ENCODE measurements around the gene TMEM52B. TPM values are rescaled to one million over a fixed set of nuclear protein-coding genes. Genes with fewer than 3 reads are reported as not detected.
A peak's percentile ranks its signal among the peaks of the same experiment; 100 is the strongest.

TMEM52B gene
- total and polyA plus RNA-seq, 2 donors from 2014 or later: 25.7 to 292 TPM

- Histone ChIP-seq H3K9ac (ENCODE audit: low read length in 3 of 3) (no peak overlapping the region), H3K9me3 (ENCODE audit: control insufficient read depth in 2 of 3, insufficient read depth in 1 of 3, low read length in 3 of 3) (no peaks in the 10 kb centered on the region), H3K27me3 (ENCODE audit: control insufficient read depth, insufficient read depth, low read length) (no peaks in the 10 kb centered on the region), H3K36me3 (ENCODE audit: control insufficient read depth in 2 of 3, insufficient read depth in 3 of 3, low read length in 3 of 3) (no peaks in the 10 kb centered on the region), H3K4me3 (ENCODE audit: low read length in 3 of 3) (no peak overlapping the region), H3K27ac (ENCODE audit: low read depth in 2 of 2, low read length in 2 of 2) (no peak overlapping the region), H3K4me1 (ENCODE audit: control insufficient read depth in 2 of 3, insufficient read depth in 2 of 3, low read depth in 1 of 3, low read length in 3 of 3) (peaks cover 0 to 6% (median 2%) of the 10 kb centered on the region in 3 donors)
- intact Hi-C loops (cut with DNase I): no loop called here
- FAIRE-seq (no peak), DNase-seq (no peak)
- TF ChIP-seq, protein P1, sequence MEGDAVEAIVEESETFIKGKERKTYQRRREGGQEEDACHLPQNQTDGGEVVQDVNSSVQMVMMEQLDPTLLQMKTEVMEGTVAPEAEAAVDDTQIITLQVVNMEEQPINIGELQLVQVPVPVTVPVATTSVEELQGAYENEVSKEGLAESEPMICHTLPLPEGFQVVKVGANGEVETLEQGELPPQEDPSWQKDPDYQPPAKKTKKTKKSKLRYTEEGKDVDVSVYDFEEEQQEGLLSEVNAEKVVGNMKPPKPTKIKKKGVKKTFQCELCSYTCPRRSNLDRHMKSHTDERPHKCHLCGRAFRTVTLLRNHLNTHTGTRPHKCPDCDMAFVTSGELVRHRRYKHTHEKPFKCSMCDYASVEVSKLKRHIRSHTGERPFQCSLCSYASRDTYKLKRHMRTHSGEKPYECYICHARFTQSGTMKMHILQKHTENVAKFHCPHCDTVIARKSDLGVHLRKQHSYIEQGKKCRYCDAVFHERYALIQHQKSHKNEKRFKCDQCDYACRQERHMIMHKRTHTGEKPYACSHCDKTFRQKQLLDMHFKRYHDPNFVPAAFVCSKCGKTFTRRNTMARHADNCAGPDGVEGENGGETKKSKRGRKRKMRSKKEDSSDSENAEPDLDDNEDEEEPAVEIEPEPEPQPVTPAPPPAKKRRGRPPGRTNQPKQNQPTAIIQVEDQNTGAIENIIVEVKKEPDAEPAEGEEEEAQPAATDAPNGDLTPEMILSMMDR (IDR thresholded peaks at IDR 0.05; ENCODE audit: borderline replicate concordance, extremely low read depth, insufficient read depth): no peak
Observed at GRCh38 chr12:10151621-10152020, 27.2 kb upstream of the TMEM52B start.

DNA sequence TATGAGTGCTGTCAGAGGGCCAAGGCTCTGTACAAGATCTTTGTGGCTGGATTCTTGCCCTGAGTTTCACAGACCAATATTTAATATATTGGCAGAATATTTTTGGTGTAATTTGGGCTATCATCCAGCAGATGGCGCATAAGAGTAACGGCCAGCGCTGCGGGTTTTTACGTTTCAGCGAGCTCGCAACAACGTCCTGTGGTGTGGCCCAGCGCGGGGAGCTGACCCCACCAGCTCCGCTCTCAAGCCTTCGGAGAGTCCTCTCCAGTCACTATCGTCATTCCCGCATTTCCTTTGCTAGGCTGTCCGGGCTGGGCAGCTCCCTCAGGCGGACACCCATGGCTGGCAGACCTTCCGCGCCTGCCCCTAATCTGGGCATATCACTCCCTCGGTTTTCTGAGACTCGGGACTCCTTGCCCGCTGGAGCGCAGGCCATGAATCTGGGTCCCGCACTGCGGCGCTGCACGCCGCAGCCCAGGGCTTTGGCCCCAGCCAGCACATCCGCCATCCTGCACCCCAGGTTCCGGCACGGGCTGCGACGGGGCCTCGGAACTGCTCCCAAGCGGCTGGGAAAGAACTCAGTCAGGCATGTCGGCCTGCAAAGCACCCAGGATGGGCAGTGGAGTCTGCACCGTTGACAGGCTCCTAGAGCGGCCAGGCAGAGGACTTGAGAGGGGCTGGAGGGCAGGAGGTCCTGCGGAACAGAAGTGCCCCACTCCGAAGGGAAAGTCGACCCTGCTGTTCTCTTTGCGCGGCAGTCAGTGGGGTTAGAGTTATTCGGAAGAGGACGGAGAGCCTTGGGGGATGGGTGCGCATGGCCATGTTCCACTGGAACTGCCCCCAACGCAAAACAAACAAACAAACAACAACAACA lies 25.3 kb upstream of the TMEM52B start:
- no peaks in the 10 kb centered on the region for H3K9me3 ChIP-seq (ENCODE audit: control insufficient read depth in 2 of 3, insufficient read depth in 1 of 3, low read length in 3 of 3)
- TF ChIP-seq, protein P1 (IDR thresholded peaks at IDR 0.05; ENCODE audit: borderline replicate concordance, extremely low read depth, insufficient read depth): peak; percentile 69
- no peak for FAIRE-seq
- no peaks in the 10 kb centered on the region for H3K36me3 ChIP-seq (ENCODE audit: control insufficient read depth in 2 of 3, insufficient read depth in 3 of 3, low read length in 3 of 3)
- H3K4me1 ChIP-seq (ENCODE audit: control insufficient read depth in 2 of 3, insufficient read depth in 2 of 3, low read depth in 1 of 3, low read length in 3 of 3): peaks cover 0 to 6% (median 2%) of the 10 kb centered on the region in 3 donors
- peak overlapping the region; percentile 66 to 84 (median 75) for H3K4me3 ChIP-seq (ENCODE audit: low read length in 3 of 3)
- peak; percentile 78 to 87 (median 83) for DNase-seq
- H3K9ac ChIP-seq (ENCODE audit: low read length in 3 of 3): peak overlapping the region; percentile 68 to 80 (median 80)
- no peaks in the 10 kb centered on the region for H3K27me3 ChIP-seq (ENCODE audit: control insufficient read depth, insufficient read depth, low read length)
- intact Hi-C loops (cut with DNase I): no loop called here
- peak overlapping the region; percentile 89 to 91 for H3K27ac ChIP-seq (ENCODE audit: low read depth in 2 of 2, low read length in 2 of 2)

DNA sequence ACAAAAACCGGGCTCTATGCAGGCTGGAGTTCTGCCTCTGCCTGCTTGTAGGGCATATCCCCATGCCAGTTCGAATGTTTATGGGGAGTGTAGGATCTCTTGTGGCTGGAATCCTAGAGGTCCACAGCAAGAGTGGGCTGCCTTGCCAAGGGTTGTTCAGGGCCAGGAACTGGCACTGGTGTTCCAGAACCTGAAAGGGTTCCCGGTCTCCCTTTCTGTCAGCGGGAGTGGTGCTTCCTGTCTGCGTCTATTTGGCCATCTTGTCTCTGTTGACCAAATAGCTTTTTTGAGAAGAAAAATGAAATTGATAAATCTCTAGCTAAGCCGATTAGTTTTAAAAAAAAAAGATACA lies 24.7 kb upstream of the TMEM52B start:
- H3K4me1 ChIP-seq (ENCODE audit: control insufficient read depth in 2 of 3, insufficient read depth in 2 of 3, low read depth in 1 of 3, low read length in 3 of 3): peaks cover 0 to 6% (median 2%) of the 10 kb centered on the region in 3 donors
- peak overlapping the region; percentile 89 to 91 for H3K27ac ChIP-seq (ENCODE audit: low read depth in 2 of 2, low read length in 2 of 2)
- TF ChIP-seq, protein P1 (IDR thresholded peaks at IDR 0.05; ENCODE audit: borderline replicate concordance, extremely low read depth, insufficient read depth): no peak
- peak overlapping the region in 1 of 3 donors; percentile 80 for H3K9ac ChIP-seq (ENCODE audit: low read length in 3 of 3)
- FAIRE-seq (no peak), DNase-seq (peak in 1 of 5 donors; percentile 7)
- H3K9me3 ChIP-seq (ENCODE audit: control insufficient read depth in 2 of 3, insufficient read depth in 1 of 3, low read length in 3 of 3): no peaks in the 10 kb centered on the region
- no peaks in the 10 kb centered on the region for H3K27me3 ChIP-seq (ENCODE audit: control insufficient read depth, insufficient read depth, low read length)
- intact Hi-C loops (cut with DNase I): no loop called here
- H3K36me3 ChIP-seq (ENCODE audit: control insufficient read depth in 2 of 3, insufficient read depth in 3 of 3, low read length in 3 of 3): no peaks in the 10 kb centered on the region
- peak overlapping the region; percentile 66 to 84 (median 75) for H3K4me3 ChIP-seq (ENCODE audit: low read length in 3 of 3)

All from kidney (tissue), 14 donors.